B cell (primary cell): ENCODE measurements around the gene PALM2AKAP2. TPM values are rescaled to one million over a fixed set of nuclear protein-coding genes. Genes with fewer than 3 reads are reported as not detected.

Source experiments
- ATAC-seq: fragments of 200-7000 bp; cut with Tn5 transposase; one replicate; pipeline ENCODE4 v1.10.0; 2021; ENCODE audit warnings: low read depth, mild to moderate bottlenecking, moderate number of reproducible peaks, moderate library complexity
- CTCF ChIA-PET: fragments of 350-600 bp; sonication (Branson Sonifier 250); formaldehyde crosslinking; loops from one replicate; lab custom pipeline; 2021; ENCODE audit warnings: antibody characterized with exemption, inconsistent platforms; lab: Charles Lee
- POLR2A ChIA-PET: fragments of 350-600 bp; sonication (Branson Sonifier 250); formaldehyde crosslinking; loops from one replicate; lab custom pipeline; 2021; ENCODE audit warnings: antibody characterized with exemption; lab: Charles Lee
- DNase-seq: peaks from one replicate; pipeline ENCODE4 v3.0.0; 2013
- H2AFZ ChIP-seq: 2 replicates; pipeline ENCODE4 v1.6.1; 2012; ENCODE audit warnings: mild to moderate bottlenecking, low read depth, low read length; ENCODE audit not compliant: insufficient read depth, poor library complexity, severe bottlenecking
- H3K27ac ChIP-seq, 2 donors: 1 replicate in 1 of 2; 2 replicates in 1 of 2; pipeline ENCODE4 v1.5.1; 2012 to 2013; ENCODE audit warnings: low read length in 2 of 2, mild to moderate bottlenecking in 2 of 2, moderate library complexity in 1 of 2
- H3K27me3 ChIP-seq, 4 experiments: fragments of 200-600 bp in 1 of 4; sonication (generic) in 1 of 4; replicated peaks in 1 of 4; 1 replicate in 2 of 4; 2 replicates in 2 of 4; pipeline versions ENCODE4 v1.6.1 to v1.7.0; 2013 to 2016; ENCODE audit warnings: low read length in 3 of 4, mild to moderate bottlenecking in 2 of 4, mixed read lengths in 1 of 4, moderate library complexity in 1 of 4; ENCODE audit not compliant: insufficient read depth in 4 of 4, control insufficient read depth in 3 of 4; ENCODE audit errors: control extremely low read depth in 1 of 4
- H3K36me3 ChIP-seq, 2 experiments: replicated peaks in 1 of 2; 1 replicate in 1 of 2; 2 replicates in 1 of 2; pipeline versions ENCODE4 v1.6.1 to v1.7.1; 2013; ENCODE audit warnings: low read length in 1 of 2; ENCODE audit not compliant: insufficient read depth in 2 of 2, control insufficient read depth in 1 of 2; ENCODE audit errors: control extremely low read depth in 1 of 2, extremely low read depth in 1 of 2
- H3K4me1 ChIP-seq, 2 donors: fragments of 200-600 bp in 1 of 2; sonication (generic) in 1 of 2; 1 replicate in 1 of 2; 2 replicates in 1 of 2; pipeline versions ENCODE4 v1.5.1 to v1.6.1; 2013 to 2017; ENCODE audit warnings: low read length in 2 of 2; ENCODE audit not compliant: control insufficient read depth in 2 of 2, insufficient read depth in 2 of 2
- H3K4me2 ChIP-seq: replicated peaks from 2 replicates; pipeline ENCODE3; 2012; ENCODE audit warnings: mild to moderate bottlenecking, low read depth, low read length; ENCODE audit not compliant: poor library complexity, severe bottlenecking
- H3K4me3 ChIP-seq, 5 experiments: fragments of 200-600 bp in 1 of 5; sonication (generic) in 1 of 5; 1 replicate in 3 of 5; 2 replicates in 2 of 5; pipeline versions ENCODE4 v1.5.1 to v1.7.0; 2011 to 2016; ENCODE audit warnings: low read length in 4 of 5, mild to moderate bottlenecking in 4 of 5, low read depth in 2 of 5, control low read depth in 1 of 5, moderate library complexity in 1 of 5; ENCODE audit not compliant: insufficient read depth in 1 of 5; ENCODE audit errors: control extremely low read depth in 1 of 5, extremely low read depth in 1 of 5
- H3K79me2 ChIP-seq: fragments of 200-600 bp; sonication (generic); one replicate; pipeline ENCODE4 v1.6.0; 2016; ENCODE audit warnings: low read length; ENCODE audit not compliant: control insufficient read depth, insufficient read depth
- H3K9ac ChIP-seq: fragments of 200-600 bp; sonication (generic); 2 replicates; pipeline ENCODE4 v1.6.1; 2017; ENCODE audit warnings: mild to moderate bottlenecking, low read length, moderate library complexity
- H3K9me3 ChIP-seq, 3 donors: one replicate each; pipeline versions ENCODE4 v1.6.1 to v1.7.1; 2013; ENCODE audit warnings: low read length in 2 of 3; ENCODE audit not compliant: control insufficient read depth in 2 of 3, insufficient read depth in 1 of 3; ENCODE audit errors: control extremely low read depth in 1 of 3
- H4K20me1 ChIP-seq: 2 replicates; pipeline ENCODE4 v1.6.0; 2012; ENCODE audit warnings: mild to moderate bottlenecking, low read length; ENCODE audit not compliant: insufficient read depth, control insufficient read depth, poor library complexity, severe bottlenecking
- H3K27ac Mint-ChIP-seq: one replicate; pipeline ENCODE4 v1.8.0; 2021; ENCODE audit warnings: mixed read lengths
- H3K27me3 Mint-ChIP-seq: one replicate; pipeline ENCODE4 v1.8.0; 2021; ENCODE audit warnings: mixed read lengths
- H3K4me1 Mint-ChIP-seq: one replicate; pipeline ENCODE4 v1.8.0; 2021; ENCODE audit warnings: mixed read lengths
- H3K4me3 Mint-ChIP-seq: one replicate; pipeline ENCODE4 v1.8.0; 2021; ENCODE audit warnings: mixed read lengths
- H3K9me3 Mint-ChIP-seq: one replicate; pipeline ENCODE4 v1.8.0; 2022; ENCODE audit warnings: mixed read lengths; ENCODE audit not compliant: insufficient read depth
- EZH2 ChIP-seq: IDR thresholded peaks from 2 replicates; pipeline ENCODE4 v1.6.1; 2012; ENCODE audit warnings: borderline replicate concordance, low read depth, mild to moderate bottlenecking, moderate library complexity, low read length; ENCODE audit not compliant: insufficient read depth, poor library complexity, severe bottlenecking
- WGBS: methylation state at CpG from one replicate; pipeline ENCODE4 v1.1.5; 2013; ENCODE audit warnings: missing lambda C conversion rate; ENCODE audit not compliant: insufficient coverage; 5-methylcytosine and 5-hydroxymethylcytosine counted together
- intact Hi-C: fragments of 100-400 bp; cut with micrococcal nuclease; formaldehyde crosslinking; loops from one replicate; pipeline ENCODE4 v1.10.0; 2022
- polyA minus RNA-seq: library from RNA; depleted of rRNA, polyadenylated mRNA; stranded (reverse); fragments of >200 nt; gene quantifications from 2 replicates; pipeline ENCODE4 v1.2.3, GENCODE V29; 2012
- polyA plus RNA-seq: library from polyadenylated mRNA; depleted of rRNA; stranded (reverse); fragments of >200 nt; gene quantifications from 2 replicates; pipeline ENCODE4 v1.2.3, GENCODE V29; 2012
- total RNA-seq, 2 donors: library from RNA; stranded (reverse); fragments of 120-200 nt in 1 of 2; gene quantifications; 1 replicate in 1 of 2; 2 replicates in 1 of 2; pipeline versions ENCODE4 v1.2.3 to v1.2.4, GENCODE V29; 2013 to 2022
- TF ChIP-seq, protein P1 (sequence below): fragments of 200-600 bp; IDR thresholded peaks from one replicate; pipeline ENCODE4 v1.8.0; 2022; ENCODE audit warnings: antibody characterized with exemption, mild to moderate bottlenecking

The PALM2AKAP2 gene
- not detected in 2 replicates for total RNA-seq
- total RNA-seq (2013): 0.75 TPM
- polyA plus RNA-seq: not detected in 2 replicates
- polyA minus RNA-seq: 0.21 TPM in 1 of 2 replicates, not detected in the other

DNA sequence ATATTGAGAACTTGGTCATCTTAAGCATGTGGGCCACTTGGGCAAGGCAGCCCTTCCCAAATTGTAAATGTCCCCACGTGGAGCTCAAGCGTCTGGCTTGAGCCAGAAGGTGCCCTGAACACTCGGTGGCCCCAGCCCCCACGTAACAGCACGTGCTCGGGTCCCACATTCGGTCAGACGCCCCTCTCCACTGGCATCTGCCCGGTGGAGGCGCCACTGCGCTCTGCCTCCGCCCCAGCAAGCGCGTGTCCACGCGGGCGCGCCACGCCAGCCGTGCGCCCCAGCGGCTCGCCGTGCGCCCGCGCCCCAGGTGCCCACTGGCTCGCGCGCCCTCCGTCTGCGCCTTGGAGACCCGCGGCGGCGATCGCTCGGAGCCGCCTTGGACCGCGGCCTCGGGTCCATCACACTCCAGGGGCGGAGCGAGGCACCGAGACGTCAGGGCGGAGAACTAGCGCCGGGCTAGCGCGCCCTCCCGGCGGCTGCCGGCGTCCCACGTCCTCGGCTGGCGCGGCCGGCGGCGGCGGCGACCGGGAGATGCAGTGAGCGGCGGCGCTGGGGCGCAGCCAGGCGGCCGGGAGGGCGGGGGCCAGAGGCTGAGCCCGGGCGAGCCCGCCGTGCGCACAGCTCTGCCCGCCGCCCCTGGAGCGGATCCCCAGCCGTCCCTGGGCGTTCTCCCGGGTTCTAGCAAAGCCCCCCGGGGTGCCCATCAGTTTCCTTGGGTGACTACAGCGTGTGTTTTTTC is at the start of gene PALM2AKAP2:
TSS of gene PALM2AKAP2 (plus strand) at position 488 of the 742 bp plus-strand sequence. CDS start 291 bp downstream, outside the sequence.
- ChIA-PET CTCF (no interaction called here), POLR2A (no interaction called here)
- Mint-ChIP-seq H3K27ac (no peak within 1 kb of the TSS), H3K9me3 (no peaks in the 10 kb centered on the region), H3K4me3 (no peak within 1 kb of the TSS), H3K4me1 (peaks cover 6% of the 10 kb centered on the region), H3K27me3 (peaks cover 60% of the 10 kb centered on the region)
- H4K20me1 ChIP-seq: no peaks in the 10 kb centered on the region
- no peak for ATAC-seq
- no peak within 1 kb of the TSS for H3K27ac ChIP-seq
- no peak within 1 kb of the TSS for H2AFZ ChIP-seq
- H3K36me3 ChIP-seq: no peaks in the 10 kb centered on the region
- H3K4me2 ChIP-seq: peak within 1 kb of the TSS; percentile 3
- no peak for DNase-seq
- peaks cover 0 to 4% of the 10 kb centered on the region in 2 donors for H3K4me1 ChIP-seq
- no peak within 1 kb of the TSS for H3K9ac ChIP-seq
- no peaks in the 10 kb centered on the region for H3K9me3 ChIP-seq
- intact Hi-C loops: no loop called here
- no peak within 1 kb of the TSS for H3K4me3 ChIP-seq
- WGBS: 7% methylated on average over 85 of the region's 85 CpGs
- H3K79me2 ChIP-seq: no peaks in the 10 kb centered on the region
- TF ChIP-seq, protein P1, sequence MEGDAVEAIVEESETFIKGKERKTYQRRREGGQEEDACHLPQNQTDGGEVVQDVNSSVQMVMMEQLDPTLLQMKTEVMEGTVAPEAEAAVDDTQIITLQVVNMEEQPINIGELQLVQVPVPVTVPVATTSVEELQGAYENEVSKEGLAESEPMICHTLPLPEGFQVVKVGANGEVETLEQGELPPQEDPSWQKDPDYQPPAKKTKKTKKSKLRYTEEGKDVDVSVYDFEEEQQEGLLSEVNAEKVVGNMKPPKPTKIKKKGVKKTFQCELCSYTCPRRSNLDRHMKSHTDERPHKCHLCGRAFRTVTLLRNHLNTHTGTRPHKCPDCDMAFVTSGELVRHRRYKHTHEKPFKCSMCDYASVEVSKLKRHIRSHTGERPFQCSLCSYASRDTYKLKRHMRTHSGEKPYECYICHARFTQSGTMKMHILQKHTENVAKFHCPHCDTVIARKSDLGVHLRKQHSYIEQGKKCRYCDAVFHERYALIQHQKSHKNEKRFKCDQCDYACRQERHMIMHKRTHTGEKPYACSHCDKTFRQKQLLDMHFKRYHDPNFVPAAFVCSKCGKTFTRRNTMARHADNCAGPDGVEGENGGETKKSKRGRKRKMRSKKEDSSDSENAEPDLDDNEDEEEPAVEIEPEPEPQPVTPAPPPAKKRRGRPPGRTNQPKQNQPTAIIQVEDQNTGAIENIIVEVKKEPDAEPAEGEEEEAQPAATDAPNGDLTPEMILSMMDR: no peak
- no peak for TF ChIP-seq EZH2
- H3K27me3 ChIP-seq: peaks cover 0 to 11% (median 5%) of the 10 kb centered on the region in 4 experiments

DNA sequence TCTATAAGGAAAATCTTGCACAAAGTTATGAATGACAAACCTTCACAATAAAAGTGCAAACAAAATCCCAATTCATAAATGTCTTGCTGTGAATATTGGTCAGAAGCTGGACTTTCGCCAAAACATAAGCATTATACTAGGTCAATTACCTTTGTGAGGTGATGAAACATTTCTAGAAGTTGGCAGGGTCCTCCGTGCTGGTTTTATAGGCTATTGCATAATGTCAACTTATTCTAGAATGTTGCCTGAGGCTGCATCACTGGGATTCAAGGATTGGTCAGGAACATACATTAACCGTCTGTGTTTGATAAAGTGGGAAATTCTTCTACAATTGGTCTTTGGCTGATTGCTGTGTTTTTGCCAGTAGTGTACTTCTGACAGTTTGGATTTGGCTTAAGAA is 49.8 kb upstream of the PALM2AKAP2 start:
- no peak overlapping the region for H3K27ac ChIP-seq
- no peak overlapping the region for H3K4me2 ChIP-seq
- no peak overlapping the region for H2AFZ ChIP-seq
- no peak overlapping the region for H3K27ac Mint-ChIP-seq
- peaks cover 23% of the 10 kb centered on the region for H3K27me3 Mint-ChIP-seq
- intact Hi-C loops: no loop called here
- no peak for DNase-seq
- H3K4me1 ChIP-seq: no peaks in the 10 kb centered on the region
- ATAC-seq: no peak
- H3K9me3 Mint-ChIP-seq: peaks cover 5% of the 10 kb centered on the region
- H3K79me2 ChIP-seq: no peaks in the 10 kb centered on the region
- no peaks in the 10 kb centered on the region for H3K9me3 ChIP-seq
- 80% methylated on average over 1 of the region's 3 CpGs for WGBS
- H3K4me1 Mint-ChIP-seq: no peaks in the 10 kb centered on the region
- no peak for TF ChIP-seq EZH2
- TF ChIP-seq, protein P1: no peak
- no peak overlapping the region for H3K4me3 ChIP-seq
- H3K9ac ChIP-seq: no peak overlapping the region
- H3K36me3 ChIP-seq: no peaks in the 10 kb centered on the region
- POLR2A ChIA-PET: no interaction called here
- no peak overlapping the region for H3K4me3 Mint-ChIP-seq
- H4K20me1 ChIP-seq: no peaks in the 10 kb centered on the region
- CTCF ChIA-PET: no interaction called here
- H3K27me3 ChIP-seq: peaks cover 0 to 9% (median 0%) of the 10 kb centered on the region in 4 experiments
